MM.1S (cell line): ENCODE data around the gene SLC40A1.

ENCODE experiments used
- DNase-seq: peaks from one replicate; pipeline ENCODE4 v3.0.0-alpha.2; 2015
- H2AFZ ChIP-seq: fragments of 300-600 bp; sonication (generic); 2 replicates; pipeline ENCODE4 v1.6.0; 2016; ENCODE audit warnings: antibody characterized with exemption, low read length
- H3F3A ChIP-seq: fragments of 300-600 bp; sonication (generic); 2 replicates; pipeline ENCODE4 v1.6.1; 2016; ENCODE audit warnings: mild to moderate bottlenecking, antibody characterized with exemption, low read length, moderate library complexity, mixed read lengths; ENCODE audit not compliant: insufficient read depth
- H3K27ac ChIP-seq: fragments of 300-600 bp; sonication (generic); 2 replicates; pipeline ENCODE4 v1.5.1; 2016; ENCODE audit warnings: mild to moderate bottlenecking, low read length
- H3K27me3 ChIP-seq: fragments of 300-600 bp; sonication (generic); replicated peaks from 2 replicates; pipeline ENCODE4 v1.6.0; 2016; ENCODE audit warnings: low read length; ENCODE audit not compliant: insufficient read depth
- H3K36me3 ChIP-seq: fragments of 300-600 bp; sonication (generic); replicated peaks from 2 replicates; pipeline ENCODE4 v1.6.1; 2016; ENCODE audit warnings: mild to moderate bottlenecking, low read length, mixed read lengths; ENCODE audit not compliant: insufficient read depth
- H3K4me1 ChIP-seq: fragments of 300-600 bp; sonication (generic); 2 replicates; pipeline ENCODE4 v1.6.1; 2016; ENCODE audit warnings: low read length, mixed read lengths
- H3K4me2 ChIP-seq: fragments of 300-600 bp; sonication (generic); 2 replicates; pipeline ENCODE4 v1.6.0; 2016; ENCODE audit warnings: low read depth, low read length
- H3K4me3 ChIP-seq: fragments of 300-600 bp; sonication (generic); 2 replicates; pipeline ENCODE4 v1.5.1; 2016; ENCODE audit warnings: low read length, mixed read lengths
- H3K79me2 ChIP-seq: fragments of 300-600 bp; sonication (generic); 2 replicates; pipeline ENCODE4 v1.6.1; 2016; ENCODE audit warnings: mixed run types, low read length, mixed read lengths
- H3K9ac ChIP-seq: fragments of 300-600 bp; sonication (generic); 2 replicates; pipeline ENCODE4 v1.6.1; 2016; ENCODE audit warnings: low read length, mixed read lengths
- H3K9me2 ChIP-seq: fragments of 300-600 bp; sonication (generic); replicated peaks from 2 replicates; pipeline ENCODE4 v1.6.1; 2016; ENCODE audit warnings: mild to moderate bottlenecking, low read length, mixed read lengths; ENCODE audit not compliant: insufficient read depth
- H3K9me3 ChIP-seq: fragments of 300-600 bp; sonication (generic); replicated peaks from 2 replicates; pipeline ENCODE4 v1.6.1; 2016; ENCODE audit warnings: mild to moderate bottlenecking, low read length, mixed read lengths; ENCODE audit not compliant: insufficient read depth
- H4K20me1 ChIP-seq: fragments of 300-600 bp; sonication (generic); 2 replicates; pipeline ENCODE4 v1.6.1; 2016; ENCODE audit warnings: mild to moderate bottlenecking, low read length, moderate library complexity, mixed read lengths; ENCODE audit not compliant: insufficient read depth
- CTCF ChIP-seq: fragments of 300-600 bp; sonication (generic); IDR thresholded peaks from 2 replicates; pipeline ENCODE4 v1.5.1; 2016; ENCODE audit warnings: antibody characterized with exemption, low read length, mixed read lengths
- EZH2 ChIP-seq: fragments of 300-600 bp; sonication (generic); optimal IDR thresholded peaks from 2 replicates; pipeline ENCODE3; 2017; ENCODE audit warnings: low read depth, mild to moderate bottlenecking, antibody characterized with exemption, low read length, mixed read lengths
- EZH2phosphoT487 ChIP-seq: fragments of 300-600 bp; sonication (generic); IDR thresholded peaks from 2 replicates; pipeline ENCODE4 v1.6.1; 2018; ENCODE audit warnings: antibody characterized with exemption, low read length

SLC40A1 gene

GRCh38 chr2:189528617-189529016, 52.0 kb downstream of the SLC40A1 start:
- TF ChIP-seq EZH2phosphoT487 (no peak), EZH2 (no peak)
- H3K27ac ChIP-seq: no peak overlapping the region
- no peak for DNase-seq

GRCh38 chr2:189527812-189528592, 52.6 kb downstream of the SLC40A1 start:
- no peaks in the 10 kb centered on the region for H3K36me3 ChIP-seq
- H4K20me1 ChIP-seq: no peaks in the 10 kb centered on the region
- H3K4me3 ChIP-seq: no peak overlapping the region
- no peaks in the 10 kb centered on the region for H3K79me2 ChIP-seq
- H3K4me2 ChIP-seq: no peak overlapping the region
- no peak overlapping the region for H3K9ac ChIP-seq
- H2AFZ ChIP-seq: no peak overlapping the region
- TF ChIP-seq CTCF: no peak
- TF ChIP-seq EZH2: no peak
- no peak for TF ChIP-seq EZH2phosphoT487
- H3K4me1 ChIP-seq: no peaks in the 10 kb centered on the region
- no peak for DNase-seq
- no peaks in the 10 kb centered on the region for H3K9me2 ChIP-seq
- no peaks in the 10 kb centered on the region for H3K9me3 ChIP-seq
- H3K27me3 ChIP-seq: no peaks in the 10 kb centered on the region
- H3F3A ChIP-seq: no peaks in the 10 kb centered on the region
- H3K27ac ChIP-seq: no peak overlapping the region

More at GRCh38 chr2:189528617-189529016, 52.0 kb downstream of the SLC40A1 start:
- Histone ChIP-seq H3K9me3 (no peaks in the 10 kb centered on the region), H3K27me3 (no peaks in the 10 kb centered on the region), H4K20me1 (no peaks in the 10 kb centered on the region), H3F3A (no peaks in the 10 kb centered on the region), H3K79me2 (no peaks in the 10 kb centered on the region), H3K4me2 (no peak overlapping the region), H3K9me2 (no peaks in the 10 kb centered on the region), H3K9ac (no peak overlapping the region), H3K4me3 (no peak overlapping the region), H3K36me3 (no peaks in the 10 kb centered on the region), H3K4me1 (no peaks in the 10 kb centered on the region), H2AFZ (no peak overlapping the region)

GRCh38 chr2:189527041-189527750, 53.4 kb downstream of the SLC40A1 start:
- no peak for DNase-seq
- Histone ChIP-seq H3K79me2 (no peaks in the 10 kb centered on the region), H2AFZ (no peak overlapping the region), H3K36me3 (no peaks in the 10 kb centered on the region), H3K9me3 (no peaks in the 10 kb centered on the region), H3K27me3 (no peaks in the 10 kb centered on the region), H3K4me1 (no peaks in the 10 kb centered on the region), H3K9ac (no peak overlapping the region), H4K20me1 (no peaks in the 10 kb centered on the region), H3K9me2 (no peaks in the 10 kb centered on the region), H3K4me3 (no peak overlapping the region), H3F3A (no peaks in the 10 kb centered on the region), H3K4me2 (no peak overlapping the region), H3K27ac (no peak overlapping the region)
- TF ChIP-seq EZH2: no peak
- TF ChIP-seq CTCF: no peak
- no peak for TF ChIP-seq EZH2phosphoT487

GRCh38 chr2:189526241-189526640, 54.3 kb downstream of the SLC40A1 start:
- no peak overlapping the region for H3K4me3 ChIP-seq
- H4K20me1 ChIP-seq: no peaks in the 10 kb centered on the region
- H3F3A ChIP-seq: no peaks in the 10 kb centered on the region
- TF ChIP-seq EZH2phosphoT487 (no peak), EZH2 (no peak), CTCF (no peak)
- H3K36me3 ChIP-seq: no peaks in the 10 kb centered on the region
- no peak for DNase-seq
- no peaks in the 10 kb centered on the region for H3K79me2 ChIP-seq
- no peaks in the 10 kb centered on the region for H3K9me3 ChIP-seq
- no peak overlapping the region for H3K4me2 ChIP-seq
- no peak overlapping the region for H3K27ac ChIP-seq
- no peaks in the 10 kb centered on the region for H3K4me1 ChIP-seq
- H3K9me2 ChIP-seq: no peaks in the 10 kb centered on the region
- H3K27me3 ChIP-seq: no peaks in the 10 kb centered on the region
- no peak overlapping the region for H2AFZ ChIP-seq
- H3K9ac ChIP-seq: no peak overlapping the region
